HG03095 (cell line): ENCODE data around the gene CRADD.

Experiments
- ATAC-seq: cut with Tn5 transposase; IDR thresholded peaks from one replicate; pipeline ENCODE4 v1.9.1; 2021; ENCODE audit warnings: moderate library complexity; ENCODE audit not compliant: unreplicated experiment

The CRADD gene

GRCh38 chr12:93892423-93893268, 215.5 kb downstream of the CRADD start:
- no peak for ATAC-seq

GRCh38 chr12:93894391-93895088, 217.4 kb downstream of the CRADD start:
- ATAC-seq = no peak

GRCh38 chr12:93895089-93895445, 217.9 kb downstream of the CRADD start:
- ATAC-seq = no peak

GRCh38 chr12:93896427-93896826, 219.3 kb downstream of the CRADD start:
- no peak for ATAC-seq

GRCh38 chr12:93896952-93897351, 219.8 kb downstream of the CRADD start:
- ATAC-seq = no peak

GRCh38 chr12:93901739-93902138, 224.6 kb downstream of the CRADD start:
- no peak for ATAC-seq

- no peak for ATAC-seq
Measured at GRCh38 chr12:93902192-93902591, 225.0 kb downstream of the CRADD start.

GRCh38 chr12:93902736-93903562, 225.8 kb downstream of the CRADD start:
- ATAC-seq = no peak

- no peak for ATAC-seq
Measured at GRCh38 chr12:93904124-93904523, 226.9 kb downstream of the CRADD start.

- no peak for ATAC-seq
Measured at GRCh38 chr12:93908264-93908663, 231.1 kb downstream of the CRADD start.

- ATAC-seq = no peak
Measured at GRCh38 chr12:93908846-93909567, 231.8 kb downstream of the CRADD start.

- no peak for ATAC-seq
Measured at GRCh38 chr12:93911396-93911795, 234.2 kb downstream of the CRADD start.

- no peak for ATAC-seq
Measured at GRCh38 chr12:93912086-93912733, 235.0 kb downstream of the CRADD start.

- ATAC-seq = no peak
Measured at GRCh38 chr12:93913845-93914244, 236.7 kb downstream of the CRADD start.

- no peak for ATAC-seq
Measured at GRCh38 chr12:93914281-93914680, 237.1 kb downstream of the CRADD start.

GRCh38 chr12:93915411-93915810, 238.2 kb downstream of the CRADD start:
- no peak for ATAC-seq

GRCh38 chr12:93916402-93916801, 239.2 kb downstream of the CRADD start:
- no peak for ATAC-seq

GRCh38 chr12:93918262-93918661, 241.1 kb downstream of the CRADD start:
- ATAC-seq = no peak

GRCh38 chr12:93918900-93919299, 241.7 kb downstream of the CRADD start:
- no peak for ATAC-seq

GRCh38 chr12:93921521-93921920, 244.3 kb downstream of the CRADD start:
- no peak for ATAC-seq
